Motor neuron (in vitro differentiated cells): Measurements from ENCODE around the gene CLDN6. TPM values are rescaled to one million over a fixed set of nuclear protein-coding genes. Genes with fewer than 3 reads are reported as not detected.
A peak's percentile ranks its signal among the peaks of the same experiment; 100 is the strongest.

Experiments used
- ATAC-seq, 8 experiments: fragments of 200-7000 bp; cut with Tn5 transposase; replicated peaks in 6 of 8; 2 replicates each; pipeline ENCODE4 v1.8.0; 2021; ENCODE audit warnings: mild to moderate bottlenecking in 8 of 8, moderate library complexity in 8 of 8
- H3K27ac ChIP-seq, 2 donors: fragments of 250-450 bp; sonication (Bioruptor Pico); 2 replicates each; pipeline ENCODE4 v1.9.0; 2021; ENCODE audit warnings: antibody characterized with exemption in 2 of 2, mild to moderate bottlenecking in 2 of 2, moderate library complexity in 1 of 2
- H3K4me1 ChIP-seq, 2 donors: fragments of 250-450 bp; sonication (Bioruptor Pico); replicated peaks in 1 of 2; 2 replicates each; pipeline ENCODE4 v1.6.1; 2021; ENCODE audit warnings: antibody characterized with exemption in 2 of 2, mild to moderate bottlenecking in 2 of 2, moderate library complexity in 1 of 2
- H3K4me3 ChIP-seq, 5 donors: fragments of 250-450 bp; sonication (Bioruptor Pico); 2 replicates each; pipeline ENCODE4 v1.9.0; 2021; ENCODE audit warnings: antibody characterized with exemption in 5 of 5, mild to moderate bottlenecking in 5 of 5, moderate library complexity in 4 of 5
- WGBS, 10 experiments: fragments of 450-650 bp; shearing (Covaris generic); methylation state at CpG; one replicate each; pipeline ENCODE4 v1.0.0; 2022; 5-methylcytosine and 5-hydroxymethylcytosine counted together
- in situ Hi-C, 9 experiments: fragments of 400-800 bp; cut with MboI; loops; one replicate each; pipeline ENCODE4 v1.15.0; 2021; ENCODE audit warnings: low sequenced_read_pairs in 9 of 9, low pct_unique_long_range_greater_than_20kb in 2 of 9; ENCODE audit not compliant: unreplicated experiment in 9 of 9
- total RNA-seq, 8 experiments: library from RNA; unstranded; fragments of 300-600 nt; gene quantifications; 2 replicates each; pipeline versions ENCODE4 v1.2.3 to v1.2.4, GENCODE V29; 2022

The CLDN6 gene
- total RNA-seq, 8 experiments from 2014 or later, result 0.27 to 6.0 (median 1.3) TPM

GRCh38 chr16:3013491-3013951, 4.5 kb downstream of the CLDN6 start:
- Histone ChIP-seq H3K4me3 (no peak overlapping the region), H3K27ac (no peak overlapping the region), H3K4me1 (peaks cover 8 to 29% of the 10 kb centered on the region in 2 donors)
- ATAC-seq, result peak in 4 of 8 experiments; percentile 1 to 3 (median 2)
- in situ Hi-C loops, result no loop called here
- 80 to 95% methylated on average over 2 to 4 of the region's 27 CpGs; no CpG with 5 or more reads in 8 of the 10 experiments for WGBS, 10 experiments

GRCh38 chr16:3012828-3013420, 5.1 kb downstream of the CLDN6 start, which contains the start of gene CLDN9:
TSS of gene CLDN9 (plus strand) at chr16:3012923. CDS start at chr16:3013363, 440 bp downstream.
- 4 to 63% (median 20%) methylated on average over 1 to 9 of the region's 27 CpGs; no CpG with 5 or more reads in 7 of the 10 experiments for WGBS, 10 experiments
- ATAC-seq, result peak; percentile 23 to 77 (median 46)

GRCh38 chr16:3012246-3012645, 5.7 kb downstream of the CLDN6 start:
- no peak overlapping the region for H3K4me3 ChIP-seq
- peaks cover 11 to 34% of the 10 kb centered on the region in 2 donors for H3K4me1 ChIP-seq
- peak in 3 of 8 experiments; percentile 1 to 11 (median 4) for ATAC-seq
- H3K27ac ChIP-seq, result no peak overlapping the region
- 0% methylated on average over 1 of the region's 19 CpGs; no CpG with 5 or more reads in 9 of the 10 experiments for WGBS, 10 experiments
- in situ Hi-C loops, result no loop called here

More at GRCh38 chr16:3012828-3013420, 5.1 kb downstream of the CLDN6 start, which contains the start of gene CLDN9:
- H3K27ac ChIP-seq, result no peak within 1 kb of the TSS
- H3K4me1 ChIP-seq, result peaks cover 11 to 32% of the 10 kb centered on the region in 2 donors
- in situ Hi-C loops, result no loop called here
- no peak within 1 kb of the TSS for H3K4me3 ChIP-seq

GRCh38 chr16:3010510-3010909, 7.5 kb downstream of the CLDN6 start:
- no peak overlapping the region for H3K27ac ChIP-seq
- in situ Hi-C loops, result no loop called here
- H3K4me3 ChIP-seq, result no peak overlapping the region
- peaks cover 11 to 34% of the 10 kb centered on the region in 2 donors for H3K4me1 ChIP-seq
- WGBS, 10 experiments, result 14 to 100% (median 91%) methylated on average over 1 to 2 of the region's 8 CpGs; no CpG with 5 or more reads in 4 of the 10 experiments
- no peak for ATAC-seq

GRCh38 chr16:3009568-3010390, 8.2 kb downstream of the CLDN6 start:
- H3K4me3 ChIP-seq, result no peak overlapping the region
- 19 to 88% (median 60%) methylated on average over 1 to 8 of the region's 21 CpGs; no CpG with 5 or more reads in 1 of the 10 experiments for WGBS, 10 experiments
- peaks cover 15 to 38% of the 10 kb centered on the region in 2 donors for H3K4me1 ChIP-seq
- ATAC-seq, result peak in 5 of 8 experiments; percentile 10 to 18 (median 15)
- H3K27ac ChIP-seq, result no peak overlapping the region
- in situ Hi-C loops, result no loop called here

- Histone ChIP-seq H3K4me3 (no peak overlapping the region), H3K4me1 (peaks cover 15 to 38% of the 10 kb centered on the region in 2 donors), H3K27ac (no peak overlapping the region)
- ATAC-seq, result no peak
- in situ Hi-C loops, result no loop called here
- 20 to 100% (median 38%) methylated on average over 1 to 4 of the region's 4 CpGs; no CpG with 5 or more reads in 4 of the 10 experiments for WGBS, 10 experiments
Observed at GRCh38 chr16:3008690-3009037, 9.3 kb downstream of the CLDN6 start.

GRCh38 chr16:3007957-3008689, 9.9 kb downstream of the CLDN6 start:
- ATAC-seq, result no peak
- Histone ChIP-seq H3K4me3 (no peak overlapping the region), H3K4me1 (peaks cover 15 to 38% of the 10 kb centered on the region in 2 donors), H3K27ac (no peak overlapping the region)
- in situ Hi-C loops, result no loop called here
- WGBS, 10 experiments, result 0 to 27% (median 10%) methylated on average over 1 to 10 of the region's 17 CpGs; no CpG with 5 or more reads in 5 of the 10 experiments

GRCh38 chr16:3007059-3007956, 10.7 kb downstream of the CLDN6 start:
- no peak overlapping the region for H3K27ac ChIP-seq
- ATAC-seq, result no peak
- 0 to 72% (median 64%) methylated on average over 1 to 9 of the region's 13 CpGs; no CpG with 5 or more reads in 3 of the 10 experiments for WGBS, 10 experiments
- peaks cover 15 to 33% of the 10 kb centered on the region in 2 donors for H3K4me1 ChIP-seq
- no peak overlapping the region for H3K4me3 ChIP-seq
- in situ Hi-C loops, result no loop called here

GRCh38 chr16:3004781-3005284, 13.2 kb downstream of the CLDN6 start:
- Histone ChIP-seq H3K27ac (no peak overlapping the region), H3K4me3 (peak overlapping the region; percentile 30 to 54 (median 44)), H3K4me1 (peaks cover 13 to 24% of the 10 kb centered on the region in 2 donors)
- ATAC-seq, result no peak
- 0 to 34% (median 3%) methylated on average over 1 to 7 of the region's 25 CpGs; no CpG with 5 or more reads in 6 of the 10 experiments for WGBS, 10 experiments
- in situ Hi-C loops, result no loop called here

- in situ Hi-C loops, result no loop called here
Observed at GRCh38 chr16:3004319-3004718, 13.7 kb downstream of the CLDN6 start.

GRCh38 chr16:3003582-3004270, 14.3 kb downstream of the CLDN6 start:
- Histone ChIP-seq H3K4me3 (peak overlapping the region; percentile 40 to 54 (median 50)), H3K27ac (no peak overlapping the region), H3K4me1 (peaks cover 12 to 15% of the 10 kb centered on the region in 2 donors)
- peak; percentile 95 to 98 (median 96) for ATAC-seq
- 0 to 92% (median 24%) methylated on average over 2 to 15 of the region's 58 CpGs; no CpG with 5 or more reads in 1 of the 10 experiments for WGBS, 10 experiments
- in situ Hi-C loops, result no loop called here

More at GRCh38 chr16:3004319-3004718, 13.7 kb downstream of the CLDN6 start:
- WGBS, 10 experiments, result no CpG with 5 or more reads among the region's 67 CpGs
- peaks cover 13 to 19% of the 10 kb centered on the region in 2 donors for H3K4me1 ChIP-seq
- peak overlapping the region; percentile 40 to 54 (median 50) for H3K4me3 ChIP-seq
- H3K27ac ChIP-seq, result peak overlapping the region in 1 of 2 donors; percentile 43
- ATAC-seq, result peak in 6 of 8 experiments; percentile 15 to 34 (median 30)
